Progenitor cell of endocrine pancreas (in vitro differentiated cells): ENCODE data around the gene CPLANE2. TPM values are rescaled to one million over a fixed set of nuclear protein-coding genes. Genes with fewer than 3 reads are reported as not detected.
"Not testable (repeated sequence)": the region's sequence is repeated elsewhere in the genome, so short reads cannot be mapped to it uniquely, and the experiment has no call there.

Experiments
- DNase-seq: peaks from one replicate; pipeline ENCODE4 v3.0.0; 2021; ENCODE audit warnings: low spot score; ENCODE audit not compliant: unreplicated experiment
- H3K27ac Mint-ChIP-seq: 2 replicates; pipeline ENCODE4 v1.8.0; 2021; ENCODE audit warnings: mild to moderate bottlenecking, moderate library complexity, mixed read lengths
- H3K27me3 Mint-ChIP-seq: 2 replicates; pipeline ENCODE4 v1.8.0; 2021; ENCODE audit warnings: mixed read lengths
- H3K36me3 Mint-ChIP-seq: 2 replicates; pipeline ENCODE4 v1.8.0; 2022; ENCODE audit warnings: mixed read lengths; ENCODE audit not compliant: insufficient read depth
- H3K4me1 Mint-ChIP-seq: 2 replicates; pipeline ENCODE4 v1.8.0; 2021; ENCODE audit warnings: low read depth, mixed read lengths
- H3K4me3 Mint-ChIP-seq: 2 replicates; pipeline ENCODE4 v1.8.0; 2021; ENCODE audit warnings: low read depth, mild to moderate bottlenecking, moderate library complexity, mixed read lengths
- H3K9me3 Mint-ChIP-seq: 2 replicates; pipeline ENCODE4 v1.8.0; 2021; ENCODE audit warnings: low read depth, mixed read lengths
- CTCF ChIP-seq: fragments of 200-600 bp; sonication (generic); IDR thresholded peaks from one replicate; pipeline ENCODE4 v1.5.0; 2021; ENCODE audit warnings: antibody characterized with exemption, mild to moderate bottlenecking; ENCODE audit not compliant: unreplicated experiment
- total RNA-seq: library from RNA; stranded (reverse); gene quantifications from 2 replicates; pipeline ENCODE4 v1.2.1, GENCODE V29; 2021

Gene CPLANE2
- total RNA-seq, 1 donor from 2014 or later, result 16.5 TPM

GRCh38 chr1:16218674-16219071 lies 18.3 kb downstream of the CPLANE2 start:
- no peak overlapping the region for H3K4me3 Mint-ChIP-seq
- H3K27ac Mint-ChIP-seq, result peak overlapping the region; percentile 79
- peaks cover 5% of the 10 kb centered on the region for H3K4me1 Mint-ChIP-seq
- no peak for DNase-seq
- no peaks in the 10 kb centered on the region for H3K36me3 Mint-ChIP-seq
- H3K9me3 Mint-ChIP-seq, result no peaks in the 10 kb centered on the region
- peaks cover 32% of the 10 kb centered on the region for H3K27me3 Mint-ChIP-seq
- TF ChIP-seq CTCF, result no peak

- Mint-ChIP-seq H3K4me1 (peaks cover 8% of the 10 kb centered on the region), H3K36me3 (no peaks in the 10 kb centered on the region), H3K27ac (peak overlapping the region; percentile 85), H3K27me3 (peaks cover 32% of the 10 kb centered on the region), H3K9me3 (no peaks in the 10 kb centered on the region), H3K4me3 (peak overlapping the region; percentile 77)
- TF ChIP-seq CTCF, result no peak
- DNase-seq, result no peak
These were observed 18.8 kb downstream of the CPLANE2 start for GRCh38 chr1:16218014-16218673.

- Mint-ChIP-seq H3K27ac (peak overlapping the region; percentile 84), H3K4me1 (peaks cover 13% of the 10 kb centered on the region), H3K9me3 (no peaks in the 10 kb centered on the region), H3K36me3 (no peaks in the 10 kb centered on the region), H3K4me3 (peak overlapping the region; percentile 77), H3K27me3 (peaks cover 32% of the 10 kb centered on the region)
- DNase-seq, result peak; percentile 91
- TF ChIP-seq CTCF, result no peak
These were observed 19.8 kb downstream of the CPLANE2 start for GRCh38 chr1:16217061-16217785.

- peak overlapping the region; percentile 77 for H3K4me3 Mint-ChIP-seq
- peak; percentile 82 for DNase-seq
- no peaks in the 10 kb centered on the region for H3K9me3 Mint-ChIP-seq
- H3K4me1 Mint-ChIP-seq, result peaks cover 18% of the 10 kb centered on the region
- H3K27ac Mint-ChIP-seq, result peak overlapping the region; percentile 76
- TF ChIP-seq CTCF, result no peak
- H3K36me3 Mint-ChIP-seq, result no peaks in the 10 kb centered on the region
- H3K27me3 Mint-ChIP-seq, result peaks cover 22% of the 10 kb centered on the region
These were observed 20.9 kb downstream of the CPLANE2 start for GRCh38 chr1:16215882-16216753.

GRCh38 chr1:16215240-16215639 lies 21.7 kb downstream of the CPLANE2 start:
- H3K36me3 Mint-ChIP-seq, result not testable (repeated sequence)

GRCh38 chr1:16213544-16213943 lies 23.4 kb downstream of the CPLANE2 start:
- H3K4me3 Mint-ChIP-seq, DNase-seq, H3K27ac Mint-ChIP-seq, H3K9me3 Mint-ChIP-seq, H3K36me3 Mint-ChIP-seq, H3K27me3 Mint-ChIP-seq: not testable (repeated sequence)
- H3K4me1 Mint-ChIP-seq, result peaks cover 32% of the 10 kb centered on the region

More at GRCh38 chr1:16215240-16215639, 21.7 kb downstream of the CPLANE2 start:
- DNase-seq, H3K27ac Mint-ChIP-seq, H3K9me3 Mint-ChIP-seq, H3K4me3 Mint-ChIP-seq: not testable (repeated sequence)
- H3K4me1 Mint-ChIP-seq, result peaks cover 27% of the 10 kb centered on the region
- H3K27me3 Mint-ChIP-seq, result peaks cover 20% of the 10 kb centered on the region
